ENCODE data around the gene TARBP1. TPM values are rescaled to one million over a fixed set of nuclear protein-coding genes. Genes with fewer than 3 reads are reported as not detected.

Gene TARBP1
- total RNA-seq, 2 experiments from 2014 or later = 31.3 to 33.2 TPM

- POLR2A ChIA-PET = interaction anchor here (0.6 kb wide), 1 partner anchor 21 kb away, joined by 4 read pairs; no protein-coding TSS in a partner anchor
- peak overlapping the region; percentile 8 for H3K4me3 Mint-ChIP-seq
- peak overlapping the region; percentile 76 for H3K27ac Mint-ChIP-seq
- no peaks in the 10 kb centered on the region for H3K9me3 Mint-ChIP-seq
- H3K36me3 Mint-ChIP-seq (ENCODE audit: low read depth) = no peaks in the 10 kb centered on the region
- H3K27me3 Mint-ChIP-seq = peaks cover 2% of the 10 kb centered on the region
- no peak for DNase-seq
- CTCF ChIA-PET = interaction anchor here (1.0 to 2.6 kb wide), 11 partner anchors 10 to 595 kb away, joined by 3 to 12 read pairs (median 8); partner anchors contain the start of gene TARBP1
- peaks cover 45% of the 10 kb centered on the region for H3K4me1 Mint-ChIP-seq
Measured at GRCh38 chr1:234488054-234489006, 9.4 kb upstream of the TARBP1 start.

GRCh38 chr1:234486858-234487840 lies 8.2 kb upstream of the TARBP1 start:
- ChIA-PET CTCF (interaction anchor here (0.5 to 2.6 kb wide), 20 partner anchors 8 to 1983 kb away, joined by 3 to 12 read pairs (median 4); partner anchors contain the start of gene TARBP1), POLR2A (interaction anchor here (0.7 kb wide), 1 partner anchor 855 kb away, joined by 3 read pairs; no protein-coding TSS in a partner anchor)
- Mint-ChIP-seq H3K27me3 (peaks cover 14% of the 10 kb centered on the region), H3K4me3 (no peak overlapping the region), H3K4me1 (peaks cover 45% of the 10 kb centered on the region), H3K27ac (peak overlapping the region; percentile 76), H3K36me3 (ENCODE audit: low read depth) (no peaks in the 10 kb centered on the region), H3K9me3 (no peaks in the 10 kb centered on the region)
- peak; percentile 46 for DNase-seq

GRCh38 chr1:234484991-234485739 lies 6.2 kb upstream of the TARBP1 start:
- Mint-ChIP-seq H3K4me3 (no peak overlapping the region), H3K27ac (no peak overlapping the region), H3K4me1 (peaks cover 32% of the 10 kb centered on the region), H3K27me3 (peaks cover 18% of the 10 kb centered on the region), H3K36me3 (ENCODE audit: low read depth) (no peaks in the 10 kb centered on the region), H3K9me3 (no peaks in the 10 kb centered on the region)
- DNase-seq = no peak
- ChIA-PET POLR2A (no interaction called here), CTCF (interaction anchor here (1.0 to 2.6 kb wide), 3 partner anchors 10 to 1020 kb away, joined by 3 to 11 read pairs (median 3); no protein-coding TSS in a partner anchor)

GRCh38 chr1:234484218-234484617 lies 5.2 kb upstream of the TARBP1 start:
- ChIA-PET CTCF (interaction anchor here (1.0 kb wide), 1 partner anchor 11 kb away, joined by 3 read pairs; no protein-coding TSS in a partner anchor), POLR2A (no interaction called here)
- Mint-ChIP-seq H3K9me3 (no peaks in the 10 kb centered on the region), H3K36me3 (ENCODE audit: low read depth) (no peaks in the 10 kb centered on the region), H3K27ac (no peak overlapping the region), H3K4me1 (peaks cover 32% of the 10 kb centered on the region), H3K27me3 (peaks cover 18% of the 10 kb centered on the region), H3K4me3 (no peak overlapping the region)
- no peak for DNase-seq

- no peak overlapping the region for H3K4me3 Mint-ChIP-seq
- no peak for DNase-seq
- H3K27ac Mint-ChIP-seq = no peak overlapping the region
- peaks cover 18% of the 10 kb centered on the region for H3K27me3 Mint-ChIP-seq
- CTCF ChIA-PET = interaction anchor here (2.1 kb wide), 1 partner anchor 602 kb away, joined by 5 read pairs; no protein-coding TSS in a partner anchor
- POLR2A ChIA-PET = no interaction called here
- no peaks in the 10 kb centered on the region for H3K36me3 Mint-ChIP-seq (ENCODE audit: low read depth)
- H3K9me3 Mint-ChIP-seq = peaks cover 2% of the 10 kb centered on the region
- peaks cover 21% of the 10 kb centered on the region for H3K4me1 Mint-ChIP-seq
Measured at GRCh38 chr1:234481771-234482170, 2.8 kb upstream of the TARBP1 start.

- H3K4me3 Mint-ChIP-seq = peak overlapping the region; percentile 67
- H3K4me1 Mint-ChIP-seq = peaks cover 37% of the 10 kb centered on the region
- peaks cover 6% of the 10 kb centered on the region for H3K36me3 Mint-ChIP-seq (ENCODE audit: low read depth)
- ChIA-PET CTCF (interaction anchor here (0.6 to 1.2 kb wide), 3 partner anchors 605 to 812 kb away, joined by 3 read pairs; no protein-coding TSS in a partner anchor), POLR2A (no interaction called here)
- no peak for DNase-seq
- H3K27ac Mint-ChIP-seq = no peak overlapping the region
- peaks cover 6% of the 10 kb centered on the region for H3K9me3 Mint-ChIP-seq
- peaks cover 18% of the 10 kb centered on the region for H3K27me3 Mint-ChIP-seq
Measured at GRCh38 chr1:234479866-234480265, 887 bp upstream of the TARBP1 start.

GRCh38 chr1:234479310-234479559 lies 256 bp upstream of the TARBP1 start:
- Mint-ChIP-seq H3K27ac (peak overlapping the region; percentile 76), H3K4me1 (peaks cover 43% of the 10 kb centered on the region), H3K4me3 (peak overlapping the region; percentile 67), H3K27me3 (peaks cover 18% of the 10 kb centered on the region), H3K9me3 (peaks cover 6% of the 10 kb centered on the region), H3K36me3 (ENCODE audit: low read depth) (peaks cover 9% of the 10 kb centered on the region)
- ChIA-PET POLR2A (interaction anchor here (0.6 kb wide), 1 partner anchor 245 kb away, joined by 3 read pairs; no protein-coding TSS in a partner anchor), CTCF (interaction anchor here (1.8 kb wide), 1 partner anchor 8 kb away, joined by 12 read pairs; no protein-coding TSS in a partner anchor)
- DNase-seq = no peak

GRCh38 chr1:234478152-234478480 lies 863 bp downstream of the TARBP1 start:
- Mint-ChIP-seq H3K4me1 (peaks cover 53% of the 10 kb centered on the region), H3K4me3 (peak overlapping the region; percentile 78), H3K27ac (peak overlapping the region; percentile 87), H3K36me3 (ENCODE audit: low read depth) (peaks cover 9% of the 10 kb centered on the region), H3K9me3 (peaks cover 6% of the 10 kb centered on the region), H3K27me3 (peaks cover 14% of the 10 kb centered on the region)
- ChIA-PET POLR2A (interaction anchor here (0.6 to 1.6 kb wide), 3 partner anchors 11 to 188 kb away, joined by 3 to 4 read pairs (median 4); no protein-coding TSS in a partner anchor), CTCF (interaction anchor here (0.7 to 1.8 kb wide), 5 partner anchors 9 to 143 kb away, joined by 3 to 12 read pairs (median 3); no protein-coding TSS in a partner anchor)
- DNase-seq = peak; percentile 75

- peak overlapping the region; percentile 78 for H3K4me3 Mint-ChIP-seq
- peaks cover 9% of the 10 kb centered on the region for H3K36me3 Mint-ChIP-seq (ENCODE audit: low read depth)
- DNase-seq = no peak
- peaks cover 6% of the 10 kb centered on the region for H3K9me3 Mint-ChIP-seq
- CTCF ChIA-PET = interaction anchor here (1.2 to 1.8 kb wide), 3 partner anchors 9 to 26 kb away, joined by 3 to 12 read pairs (median 5); no protein-coding TSS in a partner anchor
- peak overlapping the region; percentile 87 for H3K27ac Mint-ChIP-seq
- H3K4me1 Mint-ChIP-seq = peaks cover 58% of the 10 kb centered on the region
- POLR2A ChIA-PET = interaction anchor here (0.6 to 1.6 kb wide), 3 partner anchors 10 to 188 kb away, joined by 3 to 4 read pairs (median 4); no protein-coding TSS in a partner anchor
- H3K27me3 Mint-ChIP-seq = peaks cover 8% of the 10 kb centered on the region
Measured at GRCh38 chr1:234477386-234478151, 1.4 kb downstream of the TARBP1 start.

GRCh38 chr1:234476172-234476571 lies 2.8 kb downstream of the TARBP1 start:
- Mint-ChIP-seq H3K27me3 (no peaks in the 10 kb centered on the region), H3K27ac (peak overlapping the region; percentile 47), H3K36me3 (ENCODE audit: low read depth) (peaks cover 11% of the 10 kb centered on the region), H3K4me1 (peaks cover 58% of the 10 kb centered on the region), H3K9me3 (peaks cover 6% of the 10 kb centered on the region), H3K4me3 (no peak overlapping the region)
- DNase-seq = no peak
- ChIA-PET CTCF (no interaction called here), POLR2A (no interaction called here)

GRCh38 chr1:234475167-234475793 lies 3.7 kb downstream of the TARBP1 start:
- CTCF ChIA-PET = no interaction called here
- Mint-ChIP-seq H3K36me3 (ENCODE audit: low read depth) (peaks cover 11% of the 10 kb centered on the region), H3K27ac (no peak overlapping the region), H3K9me3 (peaks cover 6% of the 10 kb centered on the region), H3K4me1 (peaks cover 58% of the 10 kb centered on the region), H3K27me3 (no peaks in the 10 kb centered on the region), H3K4me3 (no peak overlapping the region)
- POLR2A ChIA-PET = no interaction called here
- DNase-seq = no peak

Measured in activated CD4-positive, alpha-beta T cell treated with anti-CD3 and anti-CD28 coated beads, Interleukin-2, amount 10 ng/mL, durations not matched to agents 7 days and 5 days (primary cell).